Colonic mucosa (tissue), 4 donors: ENCODE measurements around the gene DBF4B. TPM values are rescaled to one million over a fixed set of nuclear protein-coding genes. Genes with fewer than 3 reads are reported as not detected.
A peak's percentile ranks its signal among the peaks of the same experiment; 100 is the strongest.

Experiments used
- DNase-seq: peaks from one replicate; pipeline ENCODE4 v3.0.0-alpha.2; 2020
- H3K27ac ChIP-seq: fragments of 200-600 bp; one replicate; pipeline ENCODE4 v1.8.0; 2021
- H3K27me3 ChIP-seq: fragments of 200-600 bp; one replicate; pipeline ENCODE4 v1.8.0; 2021
- H3K36me3 ChIP-seq: fragments of 200-600 bp; one replicate; pipeline ENCODE4 v1.8.0; 2021
- H3K4me1 ChIP-seq: fragments of 200-600 bp; one replicate; pipeline ENCODE4 v1.8.0; 2021; ENCODE audit warnings: mild to moderate bottlenecking
- H3K4me3 ChIP-seq: fragments of 200-600 bp; one replicate; pipeline ENCODE4 v1.8.0; 2021
- H3K9ac ChIP-seq, 2 donors: one replicate each; pipeline ENCODE4 v1.7.0; 2013; ENCODE audit warnings: control low read depth in 2 of 2, low read depth in 2 of 2, low read length in 2 of 2
- H3K9me3 ChIP-seq: fragments of 200-600 bp; one replicate; pipeline ENCODE4 v1.8.0; 2021
- CTCF ChIP-seq: fragments of 200-600 bp; IDR thresholded peaks from one replicate; pipeline ENCODE4 v1.8.0; 2022; ENCODE audit warnings: antibody characterized with exemption, mild to moderate bottlenecking
- intact Hi-C: fragments of 100-400 bp; cut with DNase I; formaldehyde crosslinking; loops from one replicate; pipeline ENCODE4 v1.14.1; 2022
- total RNA-seq, 2 donors: library from RNA; stranded (reverse); fragmentation: NEBNext Ultra II Directional in 1 of 2; extraction: Animal tissue kit (Norgen Biotek cat#: 25700) in 1 of 2; gene quantifications; one replicate each; pipeline ENCODE4 v1.2.1, GENCODE V29; 2021
- donor health status: healthy.
- donor health status: DM: no; HTN: no; CAD: no.
- donor health status: DM: no; HTN: no; CAD: no.

DBF4B gene
- total RNA-seq, 2 donors from 2014 or later: 5.6 to 14.4 TPM

- H3K4me3 ChIP-seq: peak overlapping the region; percentile 49
- no peaks in the 10 kb centered on the region for H3K4me1 ChIP-seq
- no peaks in the 10 kb centered on the region for H3K27me3 ChIP-seq
- peak overlapping the region; percentile 30 to 51 for H3K9ac ChIP-seq
- intact Hi-C loops: loop anchor here (10.0 kb wide), 1 partner anchor 249 kb away; no protein-coding TSS in a partner anchor
- H3K36me3 ChIP-seq: no peaks in the 10 kb centered on the region
- no peaks in the 10 kb centered on the region for H3K9me3 ChIP-seq
- no peak for DNase-seq
- no peak for TF ChIP-seq CTCF
- H3K27ac ChIP-seq: no peak overlapping the region
Observed at GRCh38 chr17:44775838-44776621, 67.6 kb downstream of the DBF4B start.

- Histone ChIP-seq H3K27me3 (no peaks in the 10 kb centered on the region), H3K9ac (no peak overlapping the region), H3K4me3 (no peak overlapping the region), H3K27ac (no peak overlapping the region), H3K36me3 (no peaks in the 10 kb centered on the region), H3K4me1 (no peaks in the 10 kb centered on the region), H3K9me3 (no peaks in the 10 kb centered on the region)
- intact Hi-C loops: loop anchor here (10.0 kb wide), 1 partner anchor 248 kb away; no protein-coding TSS in a partner anchor
- TF ChIP-seq CTCF: no peak
- DNase-seq: no peak
Observed at GRCh38 chr17:44776628-44777393, 68.3 kb downstream of the DBF4B start.

GRCh38 chr17:44777394-44778348 lies 69.2 kb downstream of the DBF4B start:
- Histone ChIP-seq H3K36me3 (no peaks in the 10 kb centered on the region), H3K9me3 (no peaks in the 10 kb centered on the region), H3K27ac (no peak overlapping the region), H3K4me1 (no peaks in the 10 kb centered on the region), H3K27me3 (no peaks in the 10 kb centered on the region), H3K9ac (no peak overlapping the region), H3K4me3 (no peak overlapping the region)
- DNase-seq: no peak
- no peak for TF ChIP-seq CTCF
- intact Hi-C loops: loop anchor here (10.0 kb wide), 1 partner anchor 247 kb away; no protein-coding TSS in a partner anchor

GRCh38 chr17:44778656-44779210 lies 70.3 kb downstream of the DBF4B start:
- no peak for TF ChIP-seq CTCF

More at GRCh38 chr17:44778656-44779210, 70.3 kb downstream of the DBF4B start:
- Histone ChIP-seq H3K27me3 (no peaks in the 10 kb centered on the region), H3K27ac (no peak overlapping the region), H3K36me3 (no peaks in the 10 kb centered on the region), H3K9ac (peak overlapping the region in 1 of 2 donors; percentile 34), H3K4me1 (no peaks in the 10 kb centered on the region), H3K4me3 (peak overlapping the region; percentile 29), H3K9me3 (no peaks in the 10 kb centered on the region)
- DNase-seq: no peak
- intact Hi-C loops: loop anchor here (10.0 kb wide), 1 partner anchor 246 kb away; no protein-coding TSS in a partner anchor
